ENCODE measurements around the gene METRNL. TPM values are rescaled to one million over a fixed set of nuclear protein-coding genes. Genes with fewer than 3 reads are reported as not detected.

Gene METRNL
- total RNA-seq, 2 experiments from 2014 or later = 16.9 to 23.3 TPM

DNA sequence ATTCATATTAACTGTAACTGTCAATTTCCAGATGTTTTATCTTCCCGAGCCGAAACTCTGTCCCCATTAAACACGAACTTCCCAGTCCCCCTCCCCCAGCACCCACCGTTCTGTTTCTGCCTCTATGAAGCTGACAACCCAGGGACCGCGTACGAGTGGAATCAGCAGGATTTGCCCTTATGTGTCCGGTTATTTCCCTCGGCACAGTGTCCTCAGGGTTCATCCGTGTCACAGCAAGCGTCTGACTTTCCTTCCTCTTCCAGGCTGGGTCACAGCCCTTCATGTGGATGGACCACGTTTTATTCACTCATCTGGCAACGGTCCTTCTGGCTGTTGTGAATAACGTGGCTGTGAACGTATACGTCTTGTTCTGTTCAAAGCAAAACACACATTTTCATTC is 31.3 kb downstream of the METRNL start:
- Histone ChIP-seq H3K27ac (ENCODE audit: low read depth, low read length, poor library complexity, severe bottlenecking) (no peak overlapping the region), H3K9me2 (ENCODE audit: insufficient read depth, low read length) (no peaks in the 10 kb centered on the region), H3K9me3 (ENCODE audit: low read length) (no peaks in the 10 kb centered on the region), H3K36me3 (ENCODE audit: insufficient read depth, low read length) (no peaks in the 10 kb centered on the region), H3K4me3 (ENCODE audit: low read depth, low read length, poor library complexity, severe bottlenecking) (no peak overlapping the region), H3K4me2 (ENCODE audit: low read length) (no peak overlapping the region), H3K79me2 (ENCODE audit: insufficient read depth, low read depth, low read length) (no peaks in the 10 kb centered on the region), H4K20me1 (ENCODE audit: insufficient read depth, low read length) (no peaks in the 10 kb centered on the region), H2AFZ (ENCODE audit: low read length) (no peak overlapping the region), H3K4me1 (ENCODE audit: insufficient read depth, low read length, poor library complexity, severe bottlenecking) (peaks cover 8% of the 10 kb centered on the region)
- TF ChIP-seq, protein P1, sequence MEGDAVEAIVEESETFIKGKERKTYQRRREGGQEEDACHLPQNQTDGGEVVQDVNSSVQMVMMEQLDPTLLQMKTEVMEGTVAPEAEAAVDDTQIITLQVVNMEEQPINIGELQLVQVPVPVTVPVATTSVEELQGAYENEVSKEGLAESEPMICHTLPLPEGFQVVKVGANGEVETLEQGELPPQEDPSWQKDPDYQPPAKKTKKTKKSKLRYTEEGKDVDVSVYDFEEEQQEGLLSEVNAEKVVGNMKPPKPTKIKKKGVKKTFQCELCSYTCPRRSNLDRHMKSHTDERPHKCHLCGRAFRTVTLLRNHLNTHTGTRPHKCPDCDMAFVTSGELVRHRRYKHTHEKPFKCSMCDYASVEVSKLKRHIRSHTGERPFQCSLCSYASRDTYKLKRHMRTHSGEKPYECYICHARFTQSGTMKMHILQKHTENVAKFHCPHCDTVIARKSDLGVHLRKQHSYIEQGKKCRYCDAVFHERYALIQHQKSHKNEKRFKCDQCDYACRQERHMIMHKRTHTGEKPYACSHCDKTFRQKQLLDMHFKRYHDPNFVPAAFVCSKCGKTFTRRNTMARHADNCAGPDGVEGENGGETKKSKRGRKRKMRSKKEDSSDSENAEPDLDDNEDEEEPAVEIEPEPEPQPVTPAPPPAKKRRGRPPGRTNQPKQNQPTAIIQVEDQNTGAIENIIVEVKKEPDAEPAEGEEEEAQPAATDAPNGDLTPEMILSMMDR (conservative IDR thresholded peaks at IDR 0.05; ENCODE audit: low read length) = no peak
- no peak for TF ChIP-seq EZH2phosphoT487 (IDR thresholded peaks at IDR 0.05; ENCODE audit: borderline replicate concordance, low read depth, low read length)
- POLR2A ChIA-PET = no interaction called here
- no peak for DNase-seq (ENCODE audit: low spot score)
- no TSS peak for BruUV-seq (replicated peaks)
- intact Hi-C loops (cut with micrococcal nuclease; ENCODE audit: unreplicated experiment) = no loop called here
- CTCF ChIA-PET (ENCODE audit: unreplicated experiment) = no interaction called here

GRCh38 chr17:83111516-83112282 is 32.3 kb downstream of the METRNL start:
- no peak overlapping the region for H3K4me3 ChIP-seq (ENCODE audit: low read depth, low read length, poor library complexity, severe bottlenecking)
- H3K27ac ChIP-seq (ENCODE audit: low read depth, low read length, poor library complexity, severe bottlenecking) = no peak overlapping the region
- H2AFZ ChIP-seq (ENCODE audit: low read length) = no peak overlapping the region
- ChIA-PET POLR2A (no interaction called here), CTCF (ENCODE audit: unreplicated experiment) (no interaction called here)
- H4K20me1 ChIP-seq (ENCODE audit: insufficient read depth, low read length) = no peaks in the 10 kb centered on the region
- no peaks in the 10 kb centered on the region for H3K36me3 ChIP-seq (ENCODE audit: insufficient read depth, low read length)
- H3K4me2 ChIP-seq (ENCODE audit: low read length) = no peak overlapping the region
- H3K9me3 ChIP-seq (ENCODE audit: low read length) = no peaks in the 10 kb centered on the region
- no TSS peak for BruUV-seq (replicated peaks)
- H3K4me1 ChIP-seq (ENCODE audit: insufficient read depth, low read length, poor library complexity, severe bottlenecking) = peaks cover 8% of the 10 kb centered on the region
- no peaks in the 10 kb centered on the region for H3K9me2 ChIP-seq (ENCODE audit: insufficient read depth, low read length)
- no peak for DNase-seq (ENCODE audit: low spot score)
- intact Hi-C loops (cut with micrococcal nuclease; ENCODE audit: unreplicated experiment) = no loop called here
- TF ChIP-seq EZH2phosphoT487 (IDR thresholded peaks at IDR 0.05; ENCODE audit: borderline replicate concordance, low read depth, low read length) = no peak
- TF ChIP-seq, protein P1 (conservative IDR thresholded peaks at IDR 0.05; ENCODE audit: low read length) = no peak
- no peaks in the 10 kb centered on the region for H3K79me2 ChIP-seq (ENCODE audit: insufficient read depth, low read depth, low read length)

GRCh38 chr17:83113381-83113780 is 34.0 kb downstream of the METRNL start:
- no TSS peak for BruUV-seq (replicated peaks)

More at GRCh38 chr17:83113381-83113780, 34.0 kb downstream of the METRNL start:
- ChIA-PET POLR2A (no interaction called here), CTCF (ENCODE audit: unreplicated experiment) (no interaction called here)
- H3K36me3 ChIP-seq (ENCODE audit: insufficient read depth, low read length) = no peaks in the 10 kb centered on the region
- H2AFZ ChIP-seq (ENCODE audit: low read length) = no peak overlapping the region
- H3K79me2 ChIP-seq (ENCODE audit: insufficient read depth, low read depth, low read length) = no peaks in the 10 kb centered on the region
- intact Hi-C loops (cut with micrococcal nuclease; ENCODE audit: unreplicated experiment) = no loop called here
- H3K27ac ChIP-seq (ENCODE audit: low read depth, low read length, poor library complexity, severe bottlenecking) = no peak overlapping the region
- no peak overlapping the region for H3K4me2 ChIP-seq (ENCODE audit: low read length)
- no peak for DNase-seq (ENCODE audit: low spot score)
- H3K9me3 ChIP-seq (ENCODE audit: low read length) = no peaks in the 10 kb centered on the region
- no peak overlapping the region for H3K4me3 ChIP-seq (ENCODE audit: low read depth, low read length, poor library complexity, severe bottlenecking)
- TF ChIP-seq EZH2phosphoT487 (IDR thresholded peaks at IDR 0.05; ENCODE audit: borderline replicate concordance, low read depth, low read length) = no peak
- TF ChIP-seq, protein P1 (conservative IDR thresholded peaks at IDR 0.05; ENCODE audit: low read length) = no peak
- no peaks in the 10 kb centered on the region for H3K9me2 ChIP-seq (ENCODE audit: insufficient read depth, low read length)
- peaks cover 7% of the 10 kb centered on the region for H3K4me1 ChIP-seq (ENCODE audit: insufficient read depth, low read length, poor library complexity, severe bottlenecking)
- H4K20me1 ChIP-seq (ENCODE audit: insufficient read depth, low read length) = no peaks in the 10 kb centered on the region

All from OCI-LY7 (cell line).